K562 (cell line): ENCODE measurements around the gene NDRG4. TPM values are rescaled to one million over a fixed set of nuclear protein-coding genes. Genes with fewer than 3 reads are reported as not detected.
A peak's percentile ranks its signal among the peaks of the same experiment; 100 is the strongest.

ENCODE experiments used
- ATF1 ChIP-seq, 2 experiments: fragments of 450-650 bp in 1 of 2; IDR thresholded peaks; 2 replicates each; pipeline ENCODE4 v1.6.1; 2016; ENCODE audit warnings: missing compliant biosample characterization in 1 of 2, missing genetic modification characterization in 1 of 2
- FOXM1 ChIP-seq, 2 experiments: fragments of 450-650 bp in 1 of 2; sonication (generic) in 1 of 2; formaldehyde crosslinking in 1 of 2; IDR thresholded peaks; 2 replicates each; pipeline versions ENCODE4 v1.6.1 to v1.9.0; 2017 to 2022; ENCODE audit warnings: low read depth in 2 of 2, mild to moderate bottlenecking in 2 of 2, missing genetic modification reagents in 1 of 2, moderate library complexity in 1 of 2
- GTF2F1 ChIP-seq: IDR thresholded peaks from 2 replicates; pipeline ENCODE4 v1.6.1; 2011; ENCODE audit warnings: low read depth, low read length, improper control_type of control experiment
- JUND ChIP-seq, 2 experiments: IDR thresholded peaks; 2 replicates in 1 of 2; 3 replicates in 1 of 2; pipeline ENCODE4 v1.6.1; 2011; ENCODE audit warnings: borderline replicate concordance in 2 of 2, low read depth in 2 of 2, low read length in 2 of 2, improper control_type of control experiment in 1 of 2, missing biosample characterization in 1 of 2, missing genetic modification characterization in 1 of 2, missing genetic modification reagents in 1 of 2
- MAFG ChIP-seq: fragments of 450-650 bp; conservative IDR thresholded peaks from 2 replicates; pipeline ENCODE4 v1.6.1; 2016; ENCODE audit warnings: missing genetic modification characterization, missing compliant biosample characterization
- MEIS2 ChIP-seq: fragments of 450-650 bp; IDR thresholded peaks from 2 replicates; pipeline ENCODE4 v1.6.1; 2014; ENCODE audit warnings: mild to moderate bottlenecking; ENCODE audit not compliant: partially characterized antibody
- PCBP2 ChIP-seq: fragments of 200-400 bp; formaldehyde crosslinking; IDR thresholded peaks from 2 replicates; pipeline ENCODE4 v1.6.1; 2018; ENCODE audit warnings: low read length, low read depth, mild to moderate bottlenecking, moderate library complexity; ENCODE audit not compliant: poor library complexity, severe bottlenecking
- ZBTB40 ChIP-seq, 2 experiments: fragments of 450-650 bp in 1 of 2; sonication (generic) in 1 of 2; formaldehyde crosslinking in 1 of 2; IDR thresholded peaks; 2 replicates each; pipeline versions ENCODE4 v1.7.1 to v1.9.0; 2016 to 2022; ENCODE audit warnings: inconsistent platforms in 1 of 2, mild to moderate bottlenecking in 1 of 2, missing genetic modification reagents in 1 of 2
- polyA plus RNA-seq, 8 experiments: library from polyadenylated mRNA; depleted of rRNA in 4 of 8; stranded (reverse) in 5 of 8; unstranded in 3 of 8; fragments of >200 nt; fragmentation: Nextera tagmentation in 2 of 8; fragmentation: Illumina TruSeq in 1 of 8; extraction: Ambion mirVana in 2 of 8; extraction: Trizol in 1 of 8; gene quantifications; 2 replicates each; pipeline versions ENCODE4 v1.2.1 to v1.2.3, GENCODE V29; 2011 to 2014; ENCODE audit warnings: inconsistent platforms in 1 of 8, missing spikeins in 1 of 8
- total RNA-seq, 7 experiments: library from RNA; depleted of rRNA in 6 of 7; stranded (reverse); fragments of >200 nt in 6 of 7; fragmentation: Illumina TruSeq in 2 of 7; extraction: Trizol in 2 of 7; gene quantifications; 2 replicates each; pipeline versions ENCODE4 v1.2.1 to v1.2.3, GENCODE V29; 2011 to 2021; ENCODE audit warnings: low replicate concordance in 1 of 7

NDRG4 gene
- total and polyA plus RNA-seq, 9 of the 15 experiments (the other 6 are each of a cell fraction or from before 2014, with no cell fraction given): 0.06 to 0.95 (median 0.28) TPM

GRCh38 chr16:58494981-58495520 is 4.9 kb upstream of the NDRG4 start (continued):
- TF ChIP-seq ZBTB40 (IDR thresholded peaks at IDR 0.05) (peak; percentile 79), ZBTB40 (CRISPR knock-in tag; IDR thresholded peaks at IDR 0.05) (no peak), MEIS2 (peak; percentile 50), ATF1 (CRISPR knock-in tag; IDR thresholded peaks at IDR 0.05) (no peak), ATF1 (tag; IDR thresholded peaks at IDR 0.05) (peak; percentile 51; the same call in 1 of the 2 replicates), PCBP2 (no peak), GTF2F1 (no peak), JUND (IDR thresholded peaks at IDR 0.05; ENCODE audit: borderline replicate concordance, low read depth, low read length) (peak; percentile 73), JUND (tag; IDR thresholded peaks at IDR 0.05; ENCODE audit: borderline replicate concordance, low read depth, low read length) (peak; percentile 57; the same call in 1 of the 3 replicates), FOXM1 (IDR thresholded peaks at IDR 0.05; ENCODE audit: low read depth) (peak; percentile 67), FOXM1 (CRISPR knock-in tag; IDR thresholded peaks at IDR 0.05; ENCODE audit: low read depth) (no peak), MAFG (peak; percentile 96)
